Astrocyte (in vitro differentiated cells and primary cell): ENCODE results near the gene SYPL2. TPM values are rescaled to one million over a fixed set of nuclear protein-coding genes. Genes with fewer than 3 reads are reported as not detected.

Experiments used
- DNase-seq: peaks from one replicate; pipeline ENCODE4 v3.0.0-alpha.2; 2010; ENCODE audit warnings: low read depth
- FAIRE-seq: peaks from 2 replicates; lab custom pipeline; 2011; peaks lifted over from hg19 to GRCh38; lab: Jason Lieb, UNC
- H2AFZ ChIP-seq: 2 replicates; pipeline ENCODE4 v1.6.0; 2012; ENCODE audit warnings: low read depth, low read length, inconsistent platforms
- H3K27ac ChIP-seq: 2 replicates; pipeline ENCODE4 v1.5.1; 2011; ENCODE audit warnings: low read depth, low read length, inconsistent platforms
- H3K27me3 ChIP-seq: 2 replicates; pipeline ENCODE4 v1.6.0; 2011; ENCODE audit warnings: low read length, inconsistent platforms; ENCODE audit not compliant: insufficient read depth
- H3K36me3 ChIP-seq: 2 replicates; pipeline ENCODE4 v1.5.1; 2011; ENCODE audit warnings: low read length, inconsistent platforms; ENCODE audit not compliant: insufficient read depth
- H3K4me1 ChIP-seq: 2 replicates; pipeline ENCODE4 v1.5.1; 2011; ENCODE audit warnings: low read length, inconsistent platforms; ENCODE audit not compliant: insufficient read depth
- H3K4me2 ChIP-seq: 2 replicates; pipeline ENCODE4 v1.6.0; 2012; ENCODE audit warnings: low read length, inconsistent platforms
- H3K4me3 ChIP-seq: 2 replicates; pipeline ENCODE4 v1.5.1; 2011; ENCODE audit warnings: low read depth, mild to moderate bottlenecking, low read length, inconsistent platforms; ENCODE audit not compliant: insufficient read depth
- H3K79me2 ChIP-seq: 2 replicates; pipeline ENCODE4 v1.6.0; 2012; ENCODE audit warnings: mild to moderate bottlenecking, low read length, inconsistent platforms; ENCODE audit not compliant: insufficient read depth
- H3K9ac ChIP-seq: 2 replicates; pipeline ENCODE4 v1.6.0; 2012; ENCODE audit warnings: mild to moderate bottlenecking, low read length, inconsistent platforms
- H3K9me3 ChIP-seq: 2 replicates; pipeline ENCODE4 v1.5.1; 2012; ENCODE audit warnings: low read depth, mild to moderate bottlenecking, low read length, inconsistent platforms; ENCODE audit not compliant: insufficient read depth
- H4K20me1 ChIP-seq: 2 replicates; pipeline ENCODE4 v1.6.0; 2012; ENCODE audit warnings: low read length, inconsistent platforms; ENCODE audit not compliant: insufficient read depth
- H3K27ac Mint-ChIP-seq: one replicate; pipeline ENCODE4 v1.8.0; 2021; ENCODE audit warnings: mild to moderate bottlenecking, mixed read lengths; ENCODE audit not compliant: unreplicated experiment
- H3K27me3 Mint-ChIP-seq: one replicate; pipeline ENCODE4 v1.8.0; 2021; ENCODE audit warnings: low read depth, mixed read lengths; ENCODE audit not compliant: unreplicated experiment
- H3K36me3 Mint-ChIP-seq: one replicate; pipeline ENCODE4 v1.8.0; 2021; ENCODE audit warnings: low read depth, mixed read lengths; ENCODE audit not compliant: unreplicated experiment
- H3K4me1 Mint-ChIP-seq: one replicate; pipeline ENCODE4 v1.8.0; 2021; ENCODE audit warnings: low read depth, mixed read lengths; ENCODE audit not compliant: unreplicated experiment
- H3K4me3 Mint-ChIP-seq: one replicate; pipeline ENCODE4 v1.8.0; 2021; ENCODE audit warnings: mild to moderate bottlenecking, moderate library complexity, mixed read lengths; ENCODE audit not compliant: unreplicated experiment
- H3K9me3 Mint-ChIP-seq: one replicate; pipeline ENCODE4 v1.8.0; 2021; ENCODE audit warnings: mild to moderate bottlenecking, mixed read lengths; ENCODE audit not compliant: unreplicated experiment
- EZH2 ChIP-seq: IDR thresholded peaks from 2 replicates; pipeline ENCODE4 v1.6.1; 2012; ENCODE audit warnings: mild to moderate bottlenecking, low read length, inconsistent platforms; ENCODE audit not compliant: insufficient read depth
- total RNA-seq: library from RNA; stranded (reverse); gene quantifications from 2 replicates; pipeline ENCODE4 v1.2.1, GENCODE V29; 2021
- TF ChIP-seq, protein P1 (sequence below): IDR thresholded peaks from 2 replicates; pipeline ENCODE4 v1.5.1; 2011; ENCODE audit warnings: low read depth, mild to moderate bottlenecking, inconsistent platforms, low read length, moderate library complexity; ENCODE audit not compliant: insufficient read depth

SYPL2 gene
- total RNA-seq, 1 donor from 2014 or later, result 0.70 TPM

DNA sequence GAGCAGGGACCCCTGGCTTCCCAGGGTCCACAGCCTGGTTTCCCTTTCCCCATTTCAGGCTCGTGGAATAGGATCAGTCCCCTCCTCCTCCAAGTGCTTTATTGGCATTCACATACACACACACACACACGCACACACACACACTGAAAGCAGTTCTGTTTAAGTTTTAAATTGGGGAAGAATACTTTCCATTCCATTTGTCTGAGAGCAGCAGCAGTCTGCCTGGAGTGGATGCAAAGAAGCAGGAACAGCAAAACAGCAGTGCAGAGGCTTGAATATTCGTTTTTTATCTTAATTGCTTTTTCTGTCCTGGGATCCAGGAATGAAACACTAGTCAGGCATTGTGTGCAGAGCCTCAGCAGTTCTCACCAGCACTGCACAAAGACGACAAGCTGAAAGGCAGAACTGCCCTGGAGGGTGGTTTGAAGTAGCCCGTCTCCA, 34.6 kb downstream of the SYPL2 start:
- FAIRE-seq, result no peak
- no peak overlapping the region for H3K4me2 ChIP-seq

DNA sequence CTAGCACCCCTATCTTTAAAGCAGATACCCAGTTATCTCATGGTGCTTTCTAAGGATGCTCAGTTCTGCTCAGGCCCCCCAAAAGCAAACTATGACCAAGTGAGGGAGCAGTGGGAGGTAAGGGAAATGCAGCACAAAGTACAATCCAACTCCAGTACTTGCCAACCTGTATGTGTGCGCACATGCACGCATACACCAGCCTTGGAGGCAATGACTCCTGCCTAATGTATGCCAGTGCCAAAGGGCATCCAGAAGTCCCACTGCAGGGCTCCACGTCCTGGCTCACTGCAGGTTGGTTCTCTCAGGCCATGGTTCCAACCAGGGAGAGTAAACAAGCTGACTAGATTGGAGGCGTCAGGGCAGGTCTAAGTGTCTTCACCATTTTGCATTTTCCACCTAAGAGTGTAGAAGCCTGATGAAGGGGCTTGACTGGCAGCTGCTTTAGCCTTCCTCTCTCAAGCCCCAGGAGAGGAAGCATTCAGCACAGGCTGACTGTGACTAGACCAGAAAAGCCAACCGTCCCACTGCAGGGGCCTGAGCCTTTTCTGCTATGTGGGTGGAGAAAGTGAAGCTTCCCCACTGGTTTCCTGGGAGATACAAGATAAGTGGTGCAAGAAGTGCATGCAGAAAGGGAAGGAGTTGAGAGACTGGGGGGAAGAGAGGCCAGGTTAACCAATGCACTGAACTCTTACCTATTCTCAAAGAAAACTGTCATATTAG, 35.5 kb downstream of the SYPL2 start:
- H3K9ac ChIP-seq, result no peak overlapping the region
- no peak overlapping the region for H2AFZ ChIP-seq
- TF ChIP-seq, protein P1, sequence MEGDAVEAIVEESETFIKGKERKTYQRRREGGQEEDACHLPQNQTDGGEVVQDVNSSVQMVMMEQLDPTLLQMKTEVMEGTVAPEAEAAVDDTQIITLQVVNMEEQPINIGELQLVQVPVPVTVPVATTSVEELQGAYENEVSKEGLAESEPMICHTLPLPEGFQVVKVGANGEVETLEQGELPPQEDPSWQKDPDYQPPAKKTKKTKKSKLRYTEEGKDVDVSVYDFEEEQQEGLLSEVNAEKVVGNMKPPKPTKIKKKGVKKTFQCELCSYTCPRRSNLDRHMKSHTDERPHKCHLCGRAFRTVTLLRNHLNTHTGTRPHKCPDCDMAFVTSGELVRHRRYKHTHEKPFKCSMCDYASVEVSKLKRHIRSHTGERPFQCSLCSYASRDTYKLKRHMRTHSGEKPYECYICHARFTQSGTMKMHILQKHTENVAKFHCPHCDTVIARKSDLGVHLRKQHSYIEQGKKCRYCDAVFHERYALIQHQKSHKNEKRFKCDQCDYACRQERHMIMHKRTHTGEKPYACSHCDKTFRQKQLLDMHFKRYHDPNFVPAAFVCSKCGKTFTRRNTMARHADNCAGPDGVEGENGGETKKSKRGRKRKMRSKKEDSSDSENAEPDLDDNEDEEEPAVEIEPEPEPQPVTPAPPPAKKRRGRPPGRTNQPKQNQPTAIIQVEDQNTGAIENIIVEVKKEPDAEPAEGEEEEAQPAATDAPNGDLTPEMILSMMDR, result no peak
- no peak for TF ChIP-seq EZH2
- no peaks in the 10 kb centered on the region for H3K36me3 ChIP-seq
- H3K27ac Mint-ChIP-seq, result no peak overlapping the region
- H3K4me1 Mint-ChIP-seq, result peaks cover 57% of the 10 kb centered on the region
- peak overlapping the region; percentile 62 for H3K4me3 Mint-ChIP-seq
- no peaks in the 10 kb centered on the region for H3K9me3 Mint-ChIP-seq
- no peak overlapping the region for H3K27ac ChIP-seq
- FAIRE-seq, result no peak
- H3K27me3 Mint-ChIP-seq, result no peaks in the 10 kb centered on the region
- H3K9me3 ChIP-seq, result no peaks in the 10 kb centered on the region
- peaks cover 2% of the 10 kb centered on the region for H3K79me2 ChIP-seq
- no peaks in the 10 kb centered on the region for H3K27me3 ChIP-seq
- no peak overlapping the region for H3K4me2 ChIP-seq
- peaks cover 35% of the 10 kb centered on the region for H4K20me1 ChIP-seq
- no peak for DNase-seq
- no peak overlapping the region for H3K4me3 ChIP-seq
- H3K4me1 ChIP-seq, result peaks cover 10% of the 10 kb centered on the region
- H3K36me3 Mint-ChIP-seq, result peaks cover 5% of the 10 kb centered on the region

More for the DNA sequence above, 34.6 kb downstream of the SYPL2 start:
- TF ChIP-seq, protein P1, result no peak
- TF ChIP-seq EZH2, result no peak
- Mint-ChIP-seq H3K4me1 (peaks cover 56% of the 10 kb centered on the region), H3K9me3 (no peaks in the 10 kb centered on the region), H3K4me3 (peak overlapping the region; percentile 61), H3K27me3 (no peaks in the 10 kb centered on the region), H3K27ac (peak overlapping the region; percentile 63), H3K36me3 (peaks cover 6% of the 10 kb centered on the region)
- Histone ChIP-seq H4K20me1 (peaks cover 35% of the 10 kb centered on the region), H3K27me3 (no peaks in the 10 kb centered on the region), H3K36me3 (no peaks in the 10 kb centered on the region), H3K27ac (no peak overlapping the region), H3K9me3 (no peaks in the 10 kb centered on the region), H3K4me3 (no peak overlapping the region), H3K79me2 (peaks cover 2% of the 10 kb centered on the region), H3K4me1 (peaks cover 10% of the 10 kb centered on the region), H3K9ac (no peak overlapping the region), H2AFZ (no peak overlapping the region)
- DNase-seq, result peak; percentile 87

DNA sequence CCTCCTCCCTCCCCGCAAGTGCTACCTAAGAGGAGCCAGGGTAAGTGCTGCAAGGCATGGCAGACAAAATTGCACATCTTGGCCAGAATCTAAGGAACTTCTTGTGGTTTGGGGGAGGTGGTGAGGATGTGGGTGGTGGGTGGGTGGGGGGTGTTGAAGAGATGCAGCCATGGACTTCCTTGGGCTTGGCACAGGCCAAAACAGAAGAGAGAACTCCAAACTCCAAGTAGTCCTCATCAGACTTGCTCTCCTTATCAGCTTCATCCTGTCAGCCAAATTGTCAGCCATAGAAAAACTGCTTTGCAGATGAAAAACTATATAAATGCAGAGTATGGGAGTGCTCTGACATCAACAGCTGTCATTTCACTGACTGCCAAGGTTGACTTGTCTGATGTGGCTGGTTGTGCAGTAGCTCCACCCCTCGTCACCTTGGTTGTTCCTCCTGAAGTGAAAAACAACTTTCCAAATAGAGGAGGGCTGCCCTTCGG, 36.1 kb downstream of the SYPL2 start:
- H3K36me3 ChIP-seq, result no peaks in the 10 kb centered on the region
- no peak overlapping the region for H3K4me3 ChIP-seq
- no peak overlapping the region for H2AFZ ChIP-seq
- H3K27ac ChIP-seq, result no peak overlapping the region
- no peaks in the 10 kb centered on the region for H3K27me3 ChIP-seq
- H3K4me1 ChIP-seq, result peaks cover 10% of the 10 kb centered on the region
- H3K4me2 ChIP-seq, result no peak overlapping the region
- Mint-ChIP-seq H3K27ac (peak overlapping the region; percentile 9), H3K4me1 (peaks cover 56% of the 10 kb centered on the region), H3K9me3 (no peaks in the 10 kb centered on the region), H3K4me3 (no peak overlapping the region), H3K36me3 (peaks cover 5% of the 10 kb centered on the region), H3K27me3 (no peaks in the 10 kb centered on the region)
- DNase-seq (no peak), FAIRE-seq (no peak)
- no peak overlapping the region for H3K9ac ChIP-seq
- peaks cover 31% of the 10 kb centered on the region for H4K20me1 ChIP-seq
- no peaks in the 10 kb centered on the region for H3K9me3 ChIP-seq
- H3K79me2 ChIP-seq, result peaks cover 2% of the 10 kb centered on the region
- no peak for TF ChIP-seq EZH2
- TF ChIP-seq, protein P1, result no peak
